HG03066 (cell line): ENCODE measurements around the gene ZNF695.
A peak's percentile ranks its signal among the peaks of the same experiment; 100 is the strongest.

Experiments used
- ATAC-seq: cut with Tn5 transposase; IDR thresholded peaks from one replicate; pipeline ENCODE4 v1.9.1; 2021; ENCODE audit warnings: low read depth; ENCODE audit not compliant: unreplicated experiment

The ZNF695 gene

GRCh38 chr1:246959944-246960693, 47.7 kb downstream of the ZNF695 start:
- ATAC-seq, result peak; percentile 46

GRCh38 chr1:246954126-246954525, 53.7 kb downstream of the ZNF695 start:
- ATAC-seq, result no peak

GRCh38 chr1:246951413-246951812, 56.4 kb downstream of the ZNF695 start:
- ATAC-seq, result no peak

GRCh38 chr1:246949956-246950355, 57.9 kb downstream of the ZNF695 start:
- no peak for ATAC-seq

GRCh38 chr1:246947255-246947654, 60.6 kb downstream of the ZNF695 start:
- ATAC-seq, result no peak

- ATAC-seq, result no peak
Observed at GRCh38 chr1:246946366-246946765, 61.5 kb downstream of the ZNF695 start.
